SK-N-SH (cell line): ENCODE measurements around the gene STARD13. TPM values are rescaled to one million over a fixed set of nuclear protein-coding genes. Genes with fewer than 3 reads are reported as not detected.

Source experiments
- CTCF ChIA-PET: fragments of 300-600, 350-600 bp; formaldehyde crosslinking; extraction: SDS; loops from one replicate; lab custom pipeline; 2021; lab: Yijun Ruan, JAX
- POLR2A ChIA-PET: fragments of 350-600 bp; sonication (Branson Sonifier 250); formaldehyde crosslinking; extraction: SDS; loops from one replicate; lab custom pipeline; 2020; ENCODE audit warnings: antibody characterized with exemption, inconsistent platforms; lab: Yijun Ruan, JAX
- DNase-seq: peaks from one replicate; pipeline ENCODE4 v3.0.0; 2012
- H2AFZ ChIP-seq: fragments of 200-600 bp; sonication (generic); 2 replicates; pipeline ENCODE4 v1.8.1; 2016; ENCODE audit warnings: antibody characterized with exemption, mild to moderate bottlenecking, low read depth
- H3F3A ChIP-seq: fragments of 200-600 bp; sonication (generic); replicated peaks from 2 replicates; pipeline ENCODE3; 2016; ENCODE audit warnings: antibody characterized with exemption, mild to moderate bottlenecking; ENCODE audit not compliant: insufficient read depth
- H3K27ac ChIP-seq, 2 experiments: fragments of 200-500 bp in 1 of 2; fragments of 200-600 bp in 1 of 2; sonication (Bioruptor generic) in 1 of 2; sonication (generic), shearing (Covaris generic) in 1 of 2; 2 replicates each; pipeline versions ENCODE4 v1.5.1 to v1.6.1; 2014 to 2016; ENCODE audit warnings: low read depth in 2 of 2, inconsistent platforms in 1 of 2, low read length in 1 of 2, mild to moderate bottlenecking in 1 of 2, mixed read lengths in 1 of 2
- H3K27me3 ChIP-seq: fragments of 200-600 bp; sonication (generic), shearing (Covaris generic); 2 replicates; pipeline ENCODE4 v1.6.1; 2016; ENCODE audit warnings: mixed run types; ENCODE audit not compliant: insufficient read depth
- H3K36me3 ChIP-seq, 2 experiments: fragments of 200-500 bp in 1 of 2; fragments of 200-600 bp in 1 of 2; sonication (Bioruptor generic) in 1 of 2; sonication (generic) in 1 of 2; replicated peaks in 1 of 2; 2 replicates each; pipeline versions ENCODE3 to v1.5.1; 2014 to 2016; ENCODE audit warnings: low read length in 1 of 2, mild to moderate bottlenecking in 1 of 2; ENCODE audit not compliant: insufficient read depth in 2 of 2, control insufficient read depth in 1 of 2
- H3K4me1 ChIP-seq, 2 experiments: fragments of 200-500 bp in 1 of 2; fragments of 200-600 bp in 1 of 2; sonication (Bioruptor generic) in 1 of 2; sonication (generic), shearing (Covaris generic) in 1 of 2; 2 replicates each; pipeline versions ENCODE4 v1.5.1 to v1.6.1; 2014 to 2016; ENCODE audit warnings: low read depth in 1 of 2, low read length in 1 of 2, mixed run types in 1 of 2; ENCODE audit not compliant: insufficient read depth in 2 of 2, control insufficient read depth in 1 of 2
- H3K4me2 ChIP-seq: fragments of 200-600 bp; sonication (generic), shearing (Covaris generic); 2 replicates; pipeline ENCODE4 v1.6.1; 2017; ENCODE audit warnings: mixed run types
- H3K4me3 ChIP-seq, 2 experiments: fragments of 200-500 bp in 1 of 2; fragments of 200-600 bp in 1 of 2; sonication (Bioruptor generic) in 1 of 2; sonication (generic), shearing (Covaris generic) in 1 of 2; 2 replicates each; pipeline versions ENCODE4 v1.5.1 to v1.8.1; 2014 to 2016; ENCODE audit warnings: low read depth in 2 of 2, inconsistent platforms in 1 of 2, low read length in 1 of 2, mild to moderate bottlenecking in 1 of 2, mixed read lengths in 1 of 2, moderate library complexity in 1 of 2
- H3K79me2 ChIP-seq: fragments of 200-600 bp; sonication (generic); 2 replicates; pipeline ENCODE4 v1.8.1; 2017; ENCODE audit warnings: mild to moderate bottlenecking; ENCODE audit not compliant: insufficient read depth
- H3K9ac ChIP-seq: fragments of 200-600 bp; sonication (generic); 2 replicates; pipeline ENCODE4 v1.6.1; 2017; ENCODE audit warnings: mixed run types
- H3K9me2 ChIP-seq: fragments of 200-600 bp; sonication (generic); 2 replicates; pipeline ENCODE4 v1.6.1; 2017; ENCODE audit warnings: mixed run types
- H3K9me3 ChIP-seq: fragments of 200-600 bp; sonication (generic); 2 replicates; pipeline ENCODE4 v1.6.1; 2017; ENCODE audit warnings: mixed run types, mild to moderate bottlenecking, moderate library complexity
- H4K20me1 ChIP-seq: fragments of 200-600 bp; sonication (generic); 2 replicates; pipeline ENCODE4 v1.6.1; 2017; ENCODE audit warnings: mild to moderate bottlenecking, mixed run types; ENCODE audit not compliant: insufficient read depth
- CHD2 ChIP-seq: fragments of 150-350 bp; IDR thresholded peaks from 2 replicates; pipeline ENCODE4 v1.6.1; 2018; ENCODE audit warnings: low read length; ENCODE audit not compliant: partially characterized antibody
- ELF1 ChIP-seq: IDR thresholded peaks from 2 replicates; pipeline ENCODE4 v1.4.0; 2012
- EZH2phosphoT487 ChIP-seq: fragments of 200-600 bp; sonication (generic); IDR thresholded peaks from 2 replicates; pipeline ENCODE4 v1.6.1; 2017; ENCODE audit warnings: low read depth, mixed run types, mild to moderate bottlenecking, antibody characterized with exemption, moderate library complexity, borderline replicate concordance
- FOSL2 ChIP-seq: IDR thresholded peaks from 2 replicates; pipeline ENCODE4 v1.4.0; 2012; ENCODE audit warnings: low read depth, mild to moderate bottlenecking, moderate library complexity, borderline replicate concordance
- FOXM1 ChIP-seq: IDR thresholded peaks from 2 replicates; pipeline ENCODE4 v1.4.0; 2012; ENCODE audit warnings: low read depth, mild to moderate bottlenecking
- GABPA ChIP-seq: IDR thresholded peaks from 2 replicates; pipeline ENCODE4 v1.4.0; 2012; ENCODE audit warnings: low read depth, mild to moderate bottlenecking
- GATA2 ChIP-seq: sonication (generic); formaldehyde crosslinking; IDR thresholded peaks from 2 replicates; pipeline ENCODE4 v1.5.0; 2020; ENCODE audit warnings: mild to moderate bottlenecking, missing genetic modification reagents
- IRF3 ChIP-seq: fragments of 150-350 bp; IDR thresholded peaks from 2 replicates; pipeline ENCODE4 v1.6.1; 2016; ENCODE audit warnings: mild to moderate bottlenecking, low read depth, low read length
- JUND ChIP-seq: IDR thresholded peaks from 2 replicates; pipeline ENCODE4 v1.4.0; 2012
- MAX ChIP-seq: IDR thresholded peaks from 2 replicates; pipeline ENCODE4 v1.4.0; 2012; ENCODE audit warnings: low read depth
- MEF2A ChIP-seq: IDR thresholded peaks from 2 replicates; pipeline ENCODE4 v1.4.0; 2012; ENCODE audit warnings: low read depth, borderline replicate concordance
- MXI1 ChIP-seq: IDR thresholded peaks from 2 replicates; pipeline ENCODE4 v1.6.1; 2012; ENCODE audit warnings: mild to moderate bottlenecking, low read depth, low read length, improper control_type of control experiment
- NRF1 ChIP-seq: IDR thresholded peaks from 2 replicates; pipeline ENCODE4 v1.6.1; 2012; ENCODE audit warnings: low read depth, mild to moderate bottlenecking, low read length
- RAD21 ChIP-seq: IDR thresholded peaks from 2 replicates; pipeline ENCODE4 v1.6.1; 2012; ENCODE audit warnings: mild to moderate bottlenecking, low read length
- REST ChIP-seq: IDR thresholded peaks from 2 replicates; pipeline ENCODE4 v1.6.1; 2012; ENCODE audit warnings: mild to moderate bottlenecking, low read depth, low read length, moderate library complexity
- RXRA ChIP-seq: IDR thresholded peaks from 2 replicates; pipeline ENCODE4 v1.4.0; 2012; ENCODE audit warnings: low read depth, mild to moderate bottlenecking, borderline replicate concordance
- SIN3A ChIP-seq: IDR thresholded peaks from 2 replicates; pipeline ENCODE4 v1.6.1; 2012; ENCODE audit warnings: low read depth, mild to moderate bottlenecking, low read length, moderate library complexity, borderline replicate concordance
- TAF1 ChIP-seq: IDR thresholded peaks from 2 replicates; pipeline ENCODE4 v1.6.1; 2012; ENCODE audit warnings: low read depth, mild to moderate bottlenecking, low read length, moderate library complexity, borderline replicate concordance
- TCF12 ChIP-seq: IDR thresholded peaks from 2 replicates; pipeline ENCODE4 v1.4.0; 2012
- USF1 ChIP-seq: IDR thresholded peaks from 2 replicates; pipeline ENCODE4 v1.4.0; 2012; ENCODE audit warnings: low read depth, borderline replicate concordance
- WGBS: methylation state at CpG from one replicate; pipeline ENCODE4 v1.1.6; 2017; ENCODE audit warnings: low lambda C conversion rate; 5-methylcytosine and 5-hydroxymethylcytosine counted together
- polyA plus RNA-seq, 3 experiments: library from polyadenylated mRNA; depleted of rRNA; stranded (reverse); fragments of >200 nt; gene quantifications; 2 replicates each; pipeline ENCODE4 v1.2.3, GENCODE V29; 2012

The STARD13 gene
- polyA plus RNA-seq, 1 of the 3 experiments (the other 2 are of a cell fraction) = 5.7 TPM

- Histone ChIP-seq H3K27me3 (no peaks in the 10 kb centered on the region), H3K4me3 (no peak overlapping the region), H4K20me1 (no peaks in the 10 kb centered on the region), H3K27ac (no peak overlapping the region), H2AFZ (no peak overlapping the region), H3K79me2 (peaks cover 90% of the 10 kb centered on the region), H3K9me2 (no peaks in the 10 kb centered on the region), H3K9ac (no peak overlapping the region), H3F3A (peaks cover 6% of the 10 kb centered on the region), H3K36me3 (peaks cover 0 to 3% of the 10 kb centered on the region in 2 experiments), H3K9me3 (no peaks in the 10 kb centered on the region), H3K4me1 (peaks cover 0 to 49% of the 10 kb centered on the region in 2 experiments; a peak in 2 of 4 replicates), H3K4me2 (no peak overlapping the region)
- TF ChIP-seq NRF1 (no peak), TAF1 (no peak), GATA2 (CRISPR knock-in tag) (no peak), RXRA (no peak), IRF3 (no peak), GABPA (no peak), MEF2A (no peak), ELF1 (no peak), CHD2 (no peak), MXI1 (no peak), SIN3A (no peak), TCF12 (no peak), MAX (no peak), RAD21 (no peak), USF1 (no peak), JUND (no peak), EZH2phosphoT487 (no peak), REST (no peak), FOXM1 (no peak), FOSL2 (no peak)
- POLR2A ChIA-PET = interaction anchor here (0.6 kb wide), 1 partner anchor 588 kb away, joined by 7 read pairs; no protein-coding TSS in a partner anchor
- no peak for DNase-seq
- 71% methylated on average over 2 of the region's 3 CpGs for WGBS
- CTCF ChIA-PET = interaction anchor here (1.1 kb wide), 1 partner anchor 453 kb away, joined by 5 read pairs; no protein-coding TSS in a partner anchor
Observed at GRCh38 chr13:33270895-33271538, 14.5 kb downstream of the STARD13 start.
